Thoracic aorta (tissue), 2 donors: Measurements from ENCODE around the gene PCDH1. TPM values are rescaled to one million over a fixed set of nuclear protein-coding genes. Genes with fewer than 3 reads are reported as not detected.
A peak's percentile ranks its signal among the peaks of the same experiment; 100 is the strongest.

ENCODE experiments used
- ATAC-seq: fragments of 150-250 bp; one replicate; pipeline ENCODE4 v1.8.0; 2017; ENCODE audit warnings: low read depth; ENCODE audit not compliant: insufficient number of reproducible peaks, low FRiP score
- DNase-seq: peaks from one replicate; pipeline ENCODE4 v3.0.0-alpha.2; 2020; ENCODE audit warnings: low spot score
- H3K27ac ChIP-seq, 2 donors: fragments of 200-600 bp; sonication (generic); 1 replicate in 1 of 2; 2 replicates in 1 of 2; pipeline ENCODE4 v1.5.1; 2016; ENCODE audit warnings: mild to moderate bottlenecking in 2 of 2, moderate library complexity in 2 of 2
- H3K27me3 ChIP-seq: fragments of 200-600 bp; sonication (generic); replicated peaks from 2 replicates; pipeline ENCODE4 v1.6.0; 2016; ENCODE audit warnings: mild to moderate bottlenecking; ENCODE audit not compliant: insufficient read depth
- H3K36me3 ChIP-seq: fragments of 200-600 bp; sonication (generic); one replicate; pipeline ENCODE4 v1.5.1; 2016
- H3K4me1 ChIP-seq, 2 donors: fragments of 200-600 bp; sonication (generic); 1 replicate in 1 of 2; 2 replicates in 1 of 2; pipeline versions ENCODE4 v1.5.1 to v1.6.0; 2016; ENCODE audit warnings: low read depth in 2 of 2, mild to moderate bottlenecking in 1 of 2; ENCODE audit not compliant: control insufficient read depth in 1 of 2
- H3K4me3 ChIP-seq: fragments of 200-600 bp; sonication (generic); 2 replicates; pipeline ENCODE4 v1.5.1; 2016; ENCODE audit warnings: mild to moderate bottlenecking
- H3K9me3 ChIP-seq: fragments of 200-600 bp; sonication (generic); 2 replicates; pipeline ENCODE4 v1.5.1; 2016
- total RNA-seq, 2 donors: library from RNA; depleted of rRNA; stranded (reverse); fragments of >200 nt; gene quantifications; one replicate each; pipeline versions ENCODE4 v1.1.0 to v1.2.3, GENCODE V29; 2016
- TF ChIP-seq, protein P1 (sequence below): fragments of 200-600 bp; sonication (generic); IDR thresholded peaks from one replicate; pipeline ENCODE4 v1.5.1; 2019; ENCODE audit warnings: antibody characterized with exemption

PCDH1 gene
- total RNA-seq, 2 donors from 2014 or later: 24.6 to 43.4 TPM

DNA sequence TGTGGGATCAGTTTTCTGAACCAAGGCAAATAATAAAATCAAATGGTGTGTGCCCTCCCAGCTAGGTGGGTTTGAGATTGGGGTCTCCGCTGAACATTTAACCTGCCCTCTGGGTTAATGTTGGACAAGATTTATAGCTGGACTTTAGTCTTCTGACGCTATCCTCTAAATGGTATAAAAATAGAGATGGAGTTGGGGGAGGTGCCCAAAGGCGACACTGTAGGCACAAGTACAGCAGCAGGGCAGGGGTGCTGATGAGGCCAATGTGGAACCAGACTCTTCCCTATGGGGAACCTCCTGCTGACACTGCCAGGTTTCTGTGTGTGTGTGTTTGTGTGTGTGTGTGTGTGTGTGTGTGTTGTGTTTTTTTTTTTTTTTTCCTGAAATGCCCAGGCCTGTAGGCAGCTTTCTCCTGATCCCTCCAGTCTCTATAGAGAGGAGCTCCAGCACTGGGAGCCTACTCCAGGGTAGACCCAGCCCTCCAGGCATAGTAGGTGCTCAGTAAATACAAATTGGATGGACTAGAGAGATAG, 37.9 kb downstream of the PCDH1 start:
- H3K9me3 ChIP-seq: no peaks in the 10 kb centered on the region
- TF ChIP-seq, protein P1, sequence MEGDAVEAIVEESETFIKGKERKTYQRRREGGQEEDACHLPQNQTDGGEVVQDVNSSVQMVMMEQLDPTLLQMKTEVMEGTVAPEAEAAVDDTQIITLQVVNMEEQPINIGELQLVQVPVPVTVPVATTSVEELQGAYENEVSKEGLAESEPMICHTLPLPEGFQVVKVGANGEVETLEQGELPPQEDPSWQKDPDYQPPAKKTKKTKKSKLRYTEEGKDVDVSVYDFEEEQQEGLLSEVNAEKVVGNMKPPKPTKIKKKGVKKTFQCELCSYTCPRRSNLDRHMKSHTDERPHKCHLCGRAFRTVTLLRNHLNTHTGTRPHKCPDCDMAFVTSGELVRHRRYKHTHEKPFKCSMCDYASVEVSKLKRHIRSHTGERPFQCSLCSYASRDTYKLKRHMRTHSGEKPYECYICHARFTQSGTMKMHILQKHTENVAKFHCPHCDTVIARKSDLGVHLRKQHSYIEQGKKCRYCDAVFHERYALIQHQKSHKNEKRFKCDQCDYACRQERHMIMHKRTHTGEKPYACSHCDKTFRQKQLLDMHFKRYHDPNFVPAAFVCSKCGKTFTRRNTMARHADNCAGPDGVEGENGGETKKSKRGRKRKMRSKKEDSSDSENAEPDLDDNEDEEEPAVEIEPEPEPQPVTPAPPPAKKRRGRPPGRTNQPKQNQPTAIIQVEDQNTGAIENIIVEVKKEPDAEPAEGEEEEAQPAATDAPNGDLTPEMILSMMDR: no peak
- H3K4me1 ChIP-seq: peaks cover 5 to 14% of the 10 kb centered on the region in 2 donors
- DNase-seq (no peak), ATAC-seq (no peak)
- no peak overlapping the region for H3K27ac ChIP-seq
- no peak overlapping the region for H3K4me3 ChIP-seq
- H3K36me3 ChIP-seq: no peaks in the 10 kb centered on the region
- no peaks in the 10 kb centered on the region for H3K27me3 ChIP-seq

DNA sequence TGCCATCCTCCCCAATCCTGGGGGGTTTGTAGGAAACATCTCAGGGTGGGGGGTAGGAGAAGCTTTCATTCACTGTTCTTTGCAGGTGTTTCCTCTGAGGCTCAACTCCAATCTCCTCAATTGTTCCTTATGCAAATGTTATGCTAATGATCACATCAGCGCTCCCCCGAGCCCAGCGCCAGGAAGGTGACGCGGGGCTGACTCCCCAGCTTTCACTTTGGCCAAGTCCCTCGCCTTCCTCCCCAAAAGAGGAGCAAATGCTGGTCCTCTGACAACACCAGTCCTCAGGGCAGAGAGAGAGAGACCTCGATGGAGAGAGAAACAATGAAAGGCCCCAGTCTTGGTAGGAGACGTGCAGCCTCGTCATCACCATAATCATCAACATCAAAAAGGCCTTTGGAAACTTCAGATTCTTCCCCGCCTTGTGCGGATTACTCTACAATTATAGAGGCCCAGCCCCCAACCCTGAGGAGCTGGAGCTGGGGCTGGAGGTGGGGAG, 39.1 kb downstream of the PCDH1 start:
- no peak overlapping the region for H3K27ac ChIP-seq
- ATAC-seq (no peak), DNase-seq (no peak)
- H3K4me1 ChIP-seq: peaks cover 5 to 21% of the 10 kb centered on the region in 2 donors
- H3K27me3 ChIP-seq: no peaks in the 10 kb centered on the region
- H3K36me3 ChIP-seq: no peaks in the 10 kb centered on the region
- no peak overlapping the region for H3K4me3 ChIP-seq
- no peaks in the 10 kb centered on the region for H3K9me3 ChIP-seq
- TF ChIP-seq, protein P1: no peak

DNA sequence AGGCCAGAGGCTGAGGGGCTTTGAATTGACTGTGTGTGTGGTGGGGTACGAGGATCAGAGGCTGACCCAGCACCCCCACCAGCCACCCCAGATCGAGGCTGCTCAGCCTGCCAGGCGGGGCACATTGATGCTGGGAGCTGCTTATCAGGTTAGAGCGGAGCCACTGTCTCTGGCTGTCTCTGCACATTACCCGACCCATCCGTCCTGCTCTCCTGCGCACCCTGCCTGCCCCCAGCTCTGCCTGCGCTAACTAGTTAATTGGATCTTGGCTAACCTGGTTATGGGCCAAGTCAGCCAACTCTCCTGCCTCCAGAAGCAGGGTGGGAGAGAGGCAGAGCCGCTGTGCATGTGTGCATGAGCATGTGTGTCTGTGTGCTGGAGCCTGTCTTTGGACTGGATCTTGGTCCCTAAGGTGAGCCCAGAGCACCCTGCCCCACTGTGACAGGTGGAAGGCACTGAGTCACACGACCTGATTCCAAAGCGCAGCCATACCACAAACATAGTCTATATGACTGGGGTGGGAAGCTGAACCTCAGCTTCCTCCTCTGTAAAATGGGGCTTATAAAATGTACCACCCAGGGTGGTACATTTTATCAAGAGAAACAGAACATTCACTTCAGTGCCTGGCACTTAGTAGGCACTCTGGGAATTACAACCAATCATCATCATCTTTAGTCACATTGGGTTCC, 39.7 kb downstream of the PCDH1 start:
- no peaks in the 10 kb centered on the region for H3K36me3 ChIP-seq
- peaks cover 5 to 21% of the 10 kb centered on the region in 2 donors for H3K4me1 ChIP-seq
- ATAC-seq (no peak), DNase-seq (no peak)
- H3K27ac ChIP-seq: no peak overlapping the region
- no peak overlapping the region for H3K4me3 ChIP-seq
- no peaks in the 10 kb centered on the region for H3K9me3 ChIP-seq
- TF ChIP-seq, protein P1: no peak
- H3K27me3 ChIP-seq: no peaks in the 10 kb centered on the region

DNA sequence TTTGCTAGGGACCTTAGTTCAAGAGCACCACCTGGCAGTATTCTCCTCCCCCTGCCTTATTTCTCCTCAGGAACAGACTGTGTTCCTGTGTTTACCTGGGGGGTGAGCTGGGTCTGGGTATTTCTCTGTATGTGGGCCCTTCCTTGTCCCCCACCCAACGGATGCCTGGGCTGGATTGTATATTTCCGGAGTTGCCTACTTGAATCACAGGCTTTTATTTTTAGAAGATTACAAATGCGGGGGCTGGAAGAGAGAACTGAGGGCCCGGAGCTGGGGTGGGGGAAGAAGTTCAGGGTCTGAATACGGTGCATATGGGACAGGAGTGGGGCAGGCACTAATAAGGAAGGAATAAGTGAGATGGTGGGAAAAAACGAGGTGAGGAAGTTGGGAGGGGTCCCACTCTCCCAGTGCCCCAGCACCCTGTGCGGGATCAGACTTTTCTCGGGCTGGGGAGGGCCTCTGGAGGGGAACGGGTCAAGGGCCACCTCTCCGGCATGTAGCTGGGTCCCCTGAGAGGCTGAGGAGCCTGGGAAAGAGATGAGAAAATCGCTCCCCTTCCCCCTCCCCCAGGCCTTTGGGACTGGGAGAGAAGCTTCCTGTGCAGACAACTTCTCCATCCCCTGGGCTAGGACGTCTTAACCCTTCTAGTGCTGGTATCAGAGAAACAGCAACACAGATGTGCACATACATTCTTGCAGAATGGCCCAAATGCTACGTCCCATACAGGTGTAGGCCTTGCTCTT, 42.1 kb downstream of the PCDH1 start:
- Histone ChIP-seq H3K4me3 (peak overlapping the region; percentile 40), H3K4me1 (peaks cover 5 to 21% of the 10 kb centered on the region in 2 donors), H3K9me3 (no peaks in the 10 kb centered on the region), H3K27me3 (no peaks in the 10 kb centered on the region), H3K36me3 (no peaks in the 10 kb centered on the region), H3K27ac (no peak overlapping the region)
- TF ChIP-seq, protein P1: no peak
- ATAC-seq (no peak), DNase-seq (no peak)

DNA sequence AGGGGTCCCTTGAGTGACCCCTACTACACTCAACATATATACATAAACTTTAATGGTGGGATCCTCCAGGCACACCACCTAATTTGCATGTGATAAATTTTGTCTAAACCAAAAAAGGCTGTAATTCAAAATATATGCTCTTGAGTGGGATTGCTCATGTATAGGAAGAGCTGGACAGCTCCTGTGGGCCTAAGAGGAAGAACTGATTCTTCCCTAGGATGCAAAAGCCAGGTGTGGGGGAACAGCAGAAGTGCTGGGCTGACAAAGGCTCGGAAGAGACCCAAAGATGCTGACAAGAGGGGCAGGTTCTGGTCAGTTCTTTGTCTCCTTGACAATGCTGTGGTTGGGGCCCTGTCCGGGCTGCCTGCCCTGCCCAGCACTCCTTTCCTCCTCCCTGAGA, 43.9 kb downstream of the PCDH1 start:
- Histone ChIP-seq H3K4me1 (peaks cover 5 to 21% of the 10 kb centered on the region in 2 donors), H3K36me3 (no peaks in the 10 kb centered on the region), H3K9me3 (no peaks in the 10 kb centered on the region), H3K27ac (no peak overlapping the region), H3K27me3 (no peaks in the 10 kb centered on the region), H3K4me3 (no peak overlapping the region)
- ATAC-seq (no peak), DNase-seq (no peak)
- TF ChIP-seq, protein P1: no peak
